Ectodermal cell (in vitro differentiated cells): Measurements from ENCODE around the gene PPIL4.
"Not testable (repeated sequence)": the region's sequence is repeated elsewhere in the genome, so short reads cannot be mapped to it uniquely, and the experiment has no call there.

Source experiments
- H3K27ac ChIP-seq: 2 replicates; pipeline ENCODE4 v1.7.0; 2013; ENCODE audit warnings: mild to moderate bottlenecking, low read depth, low read length; ENCODE audit not compliant: insufficient read depth, poor library complexity, severe bottlenecking
- H3K27me3 ChIP-seq: 2 replicates; pipeline ENCODE4 v1.7.0; 2013; ENCODE audit warnings: mild to moderate bottlenecking, low read length; ENCODE audit not compliant: insufficient read depth, control insufficient read depth, poor library complexity, severe bottlenecking
- H3K36me3 ChIP-seq: one replicate; pipeline ENCODE4 v1.7.0; 2013; ENCODE audit warnings: low read length; ENCODE audit not compliant: control insufficient read depth, insufficient read depth
- H3K4me1 ChIP-seq: one replicate; pipeline ENCODE4 v1.7.0; 2013; ENCODE audit warnings: low read length; ENCODE audit not compliant: control insufficient read depth, insufficient read depth
- H3K4me3 ChIP-seq: 2 replicates; pipeline ENCODE4 v1.7.0; 2013; ENCODE audit warnings: low read depth, low read length, control low read depth; ENCODE audit not compliant: insufficient read depth
- H3K9me3 ChIP-seq: 2 replicates; pipeline ENCODE4 v1.7.0; 2013; ENCODE audit warnings: mild to moderate bottlenecking, low read length, moderate library complexity; ENCODE audit not compliant: control insufficient read depth
- WGBS, 2 experiments: methylation state at CpG; one replicate each; pipeline ENCODE4 v1.1.7; 2013; ENCODE audit warnings: missing lambda C conversion rate in 2 of 2; 5-methylcytosine and 5-hydroxymethylcytosine counted together

PPIL4 gene

DNA sequence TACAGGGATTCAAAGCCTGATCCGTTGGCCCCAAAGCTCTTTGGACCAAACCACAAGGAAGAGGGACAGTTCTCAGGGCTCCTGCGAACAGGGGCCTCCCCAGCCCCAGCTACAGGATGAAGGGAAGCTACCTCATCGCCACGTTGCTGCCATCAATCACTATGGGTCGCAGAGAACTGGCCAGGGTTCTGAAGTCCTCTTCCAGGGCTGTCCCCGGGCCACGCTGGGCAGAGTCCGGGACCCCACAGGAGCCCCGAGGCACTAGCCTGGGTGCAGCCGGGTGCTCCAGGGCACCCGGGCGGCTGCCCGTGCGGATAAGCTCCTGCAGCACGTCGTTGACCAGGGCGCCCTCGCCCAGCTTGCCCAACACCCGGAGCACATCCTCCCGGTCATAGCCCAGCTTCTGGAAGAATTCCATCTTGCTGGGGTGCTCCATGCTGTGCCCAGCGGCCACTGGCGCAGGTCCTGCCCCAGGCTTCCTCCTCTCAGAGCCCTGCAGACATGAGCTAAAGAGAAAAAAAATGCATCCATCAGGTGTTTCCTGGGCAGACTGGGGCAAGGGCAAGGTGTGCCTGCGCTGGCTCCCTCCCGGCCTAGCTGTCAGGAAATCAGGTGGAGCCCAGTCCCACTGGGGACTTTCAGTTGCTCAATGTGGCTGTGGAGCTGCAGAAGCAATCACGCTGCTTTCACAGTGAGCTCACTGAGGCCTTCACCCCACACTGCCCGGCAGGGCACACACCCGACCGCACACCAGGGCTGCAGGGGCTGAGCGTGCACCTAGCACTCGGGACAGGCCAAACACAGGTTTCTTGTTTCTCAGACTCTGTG, 71.5 kb downstream of the PPIL4 start:
- H3K4me1 ChIP-seq, result no peaks in the 10 kb centered on the region
- H3K4me3 ChIP-seq, result no peak overlapping the region
- H3K27ac ChIP-seq, result no peak overlapping the region
- no peaks in the 10 kb centered on the region for H3K36me3 ChIP-seq
- 93 to 94% methylated on average over 30 of the region's 30 CpGs for WGBS, 2 experiments
- H3K27me3 ChIP-seq, result no peaks in the 10 kb centered on the region
- no peaks in the 10 kb centered on the region for H3K9me3 ChIP-seq

DNA sequence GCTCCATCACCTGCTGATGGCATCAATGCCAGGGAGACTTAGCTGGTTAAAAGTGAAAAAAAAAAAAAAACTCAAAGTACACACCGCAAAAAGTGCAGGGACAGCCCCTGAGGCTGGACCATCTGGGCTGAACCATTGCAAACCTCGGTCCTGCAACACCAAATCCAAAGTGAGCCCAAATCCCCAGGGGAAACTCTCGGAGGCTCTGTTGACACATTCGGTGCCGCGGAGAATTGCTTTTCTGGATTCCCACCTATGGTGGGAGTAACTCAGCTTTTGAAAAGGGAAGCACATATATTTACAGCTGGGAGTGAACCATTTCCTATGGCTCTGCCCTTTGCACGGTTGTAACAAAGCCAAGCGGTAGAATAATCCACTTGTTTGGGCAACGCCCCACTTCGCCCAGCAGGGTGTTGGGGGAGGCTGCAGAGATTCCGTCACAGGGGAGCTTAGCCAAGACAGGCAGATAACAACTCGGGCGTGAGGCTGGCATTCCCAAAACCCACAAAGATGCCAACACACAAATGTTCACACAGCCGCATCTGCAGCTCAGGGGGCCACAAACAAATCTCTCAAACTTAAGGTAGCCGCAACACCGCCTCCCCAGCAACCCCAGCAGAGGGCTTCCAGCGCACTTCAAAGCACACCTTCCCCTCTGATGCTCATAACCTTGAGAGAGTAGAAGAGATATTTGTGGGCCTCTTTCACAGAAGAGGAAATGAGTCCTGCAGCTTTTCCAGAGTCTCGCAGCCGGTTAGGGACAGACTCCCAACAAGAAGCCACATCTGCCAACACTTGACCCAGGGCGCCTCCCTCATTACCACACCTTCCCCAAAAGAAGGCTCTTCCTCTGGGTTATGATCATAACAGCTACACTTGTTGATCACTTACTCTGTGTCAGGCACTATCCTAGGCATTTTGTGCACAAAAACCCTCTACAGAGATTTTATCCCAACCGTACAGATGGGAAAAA, 72.5 kb downstream of the PPIL4 start:
- Histone ChIP-seq H3K27me3 (no peaks in the 10 kb centered on the region), H3K4me1 (no peaks in the 10 kb centered on the region), H3K9me3 (no peaks in the 10 kb centered on the region), H3K27ac (no peak overlapping the region), H3K4me3 (no peak overlapping the region), H3K36me3 (no peaks in the 10 kb centered on the region)
- WGBS, 2 experiments, result 78% methylated on average over 21 of the region's 21 CpGs

DNA sequence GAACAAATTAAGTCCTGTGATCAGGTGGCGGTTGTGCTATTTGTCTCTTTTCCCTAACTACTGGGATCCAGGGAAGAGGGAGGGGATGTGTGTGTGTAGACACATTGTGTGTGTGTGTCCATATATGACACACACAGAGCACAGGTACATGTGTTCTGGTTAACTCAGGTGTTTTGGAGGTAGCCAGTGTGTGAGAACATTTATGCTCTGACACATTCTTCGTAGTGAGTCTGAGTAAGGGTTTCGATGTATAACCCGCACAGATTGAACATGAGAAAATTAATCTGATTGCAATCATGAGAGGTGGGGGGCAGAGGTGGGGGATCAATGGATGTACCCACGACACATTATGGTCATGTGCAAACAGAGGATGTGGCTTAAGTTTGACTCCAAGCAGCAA, 73.6 kb downstream of the PPIL4 start:
- no peak overlapping the region for H3K4me3 ChIP-seq
- 94 to 95% methylated on average over 5 of the region's 5 CpGs for WGBS, 2 experiments
- no peaks in the 10 kb centered on the region for H3K4me1 ChIP-seq
- H3K27ac ChIP-seq, result no peak overlapping the region
- H3K27me3 ChIP-seq, result no peaks in the 10 kb centered on the region
- no peaks in the 10 kb centered on the region for H3K36me3 ChIP-seq
- H3K9me3 ChIP-seq, result no peaks in the 10 kb centered on the region

DNA sequence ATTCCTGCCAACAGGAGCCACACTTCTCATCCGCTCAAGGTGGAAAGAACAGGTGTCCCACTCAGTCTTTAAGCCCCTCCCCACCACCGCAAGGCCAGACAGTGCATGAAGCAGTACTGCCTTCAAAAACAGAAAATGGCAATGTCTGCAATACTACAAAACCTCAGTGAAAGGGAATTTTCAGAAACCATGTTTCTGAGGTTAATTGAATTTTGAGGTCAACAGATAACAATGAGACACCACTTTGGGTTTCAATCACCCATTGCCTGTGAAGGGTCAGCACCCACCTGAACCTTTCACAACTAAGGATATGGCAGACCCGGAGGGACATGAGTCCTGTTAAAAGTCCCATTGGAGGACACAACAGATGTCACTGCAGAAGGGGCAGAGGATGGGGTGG, 74.0 kb downstream of the PPIL4 start:
- 91 to 93% methylated on average over 3 of the region's 3 CpGs for WGBS, 2 experiments
- Histone ChIP-seq H3K9me3 (no peaks in the 10 kb centered on the region), H3K4me1 (no peaks in the 10 kb centered on the region), H3K36me3 (no peaks in the 10 kb centered on the region), H3K27me3 (no peaks in the 10 kb centered on the region), H3K27ac (no peak overlapping the region), H3K4me3 (no peak overlapping the region)

DNA sequence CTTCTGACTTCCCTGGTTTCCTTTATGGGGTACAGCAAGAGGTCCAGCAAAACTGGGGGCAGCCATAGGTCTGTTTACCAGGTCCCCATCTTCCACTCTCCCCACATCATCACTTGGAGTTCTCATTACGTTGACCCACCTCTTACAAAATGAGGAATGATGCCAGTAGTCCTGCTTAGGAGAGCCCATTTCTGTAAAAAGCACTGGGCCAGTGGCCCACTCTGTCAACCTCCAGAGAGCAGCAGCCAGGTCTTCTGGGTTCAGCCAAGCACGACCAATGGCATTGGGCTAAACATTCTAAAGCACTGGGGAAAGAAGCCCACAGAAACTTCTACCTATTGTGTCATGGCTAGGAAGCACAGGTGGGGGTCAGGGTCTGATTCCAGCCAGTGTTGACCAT, 74.9 kb downstream of the PPIL4 start:
- Histone ChIP-seq H3K36me3 (no peaks in the 10 kb centered on the region), H3K4me1 (no peaks in the 10 kb centered on the region), H3K9me3 (no peaks in the 10 kb centered on the region), H3K4me3 (no peak overlapping the region), H3K27ac (no peak overlapping the region), H3K27me3 (no peaks in the 10 kb centered on the region)
- 92 to 98% methylated on average over 2 of the region's 2 CpGs for WGBS, 2 experiments

DNA sequence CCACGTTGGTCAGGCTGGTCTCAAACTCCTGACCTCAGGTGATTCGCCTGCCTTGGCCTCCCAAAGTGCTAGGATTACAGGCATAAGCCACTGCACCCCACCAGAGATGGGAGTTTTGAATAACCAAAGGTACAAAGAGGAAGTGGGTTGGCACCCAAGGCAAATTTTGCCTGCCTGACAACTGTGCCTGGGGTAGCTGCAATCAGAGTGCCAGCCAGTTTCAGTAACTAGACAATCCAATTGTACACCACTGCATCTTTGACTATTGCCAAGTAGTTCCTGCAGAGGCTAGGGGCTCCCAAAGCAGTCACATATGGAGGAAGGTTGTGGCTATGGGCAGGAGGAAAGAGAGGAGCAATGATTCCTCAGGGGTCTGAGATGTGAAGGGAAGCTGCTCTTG, 77.7 kb downstream of the PPIL4 start:
- Histone ChIP-seq H3K27me3 (no peaks in the 10 kb centered on the region), H3K4me3 (no peak overlapping the region), H3K9me3 (no peaks in the 10 kb centered on the region), H3K36me3 (no peaks in the 10 kb centered on the region), H3K4me1 (no peaks in the 10 kb centered on the region), H3K27ac (no peak overlapping the region)
- WGBS, 2 experiments, result 84 to 90% methylated on average over 2 of the region's 2 CpGs

DNA sequence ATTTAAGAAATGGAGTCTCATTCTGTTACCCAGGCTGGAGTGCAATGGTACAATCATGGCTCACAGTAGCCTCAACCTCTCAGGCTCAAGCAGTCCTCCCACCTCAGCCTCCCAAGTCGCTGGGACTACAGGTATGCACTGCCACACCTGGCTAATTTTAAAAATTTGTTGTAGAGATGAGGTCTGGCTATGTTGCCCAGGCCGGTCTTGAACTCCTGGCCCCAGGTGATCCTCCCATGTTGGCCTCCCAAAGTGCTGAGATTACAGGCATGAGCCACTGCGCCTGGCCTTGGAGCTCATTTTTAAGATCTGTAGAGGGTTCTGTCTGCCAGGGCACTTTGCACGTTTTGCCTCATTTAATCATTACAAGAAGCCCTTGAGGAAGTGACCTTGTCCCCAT, 78.6 kb downstream of the PPIL4 start:
- H3K36me3 ChIP-seq, result no peaks in the 10 kb centered on the region
- H3K27ac ChIP-seq, result no peak overlapping the region
- no peaks in the 10 kb centered on the region for H3K9me3 ChIP-seq
- H3K4me1 ChIP-seq, result no peaks in the 10 kb centered on the region
- 89 to 92% methylated on average over 4 of the region's 4 CpGs for WGBS, 2 experiments
- H3K4me3 ChIP-seq, result no peak overlapping the region
- H3K27me3 ChIP-seq, result no peaks in the 10 kb centered on the region

DNA sequence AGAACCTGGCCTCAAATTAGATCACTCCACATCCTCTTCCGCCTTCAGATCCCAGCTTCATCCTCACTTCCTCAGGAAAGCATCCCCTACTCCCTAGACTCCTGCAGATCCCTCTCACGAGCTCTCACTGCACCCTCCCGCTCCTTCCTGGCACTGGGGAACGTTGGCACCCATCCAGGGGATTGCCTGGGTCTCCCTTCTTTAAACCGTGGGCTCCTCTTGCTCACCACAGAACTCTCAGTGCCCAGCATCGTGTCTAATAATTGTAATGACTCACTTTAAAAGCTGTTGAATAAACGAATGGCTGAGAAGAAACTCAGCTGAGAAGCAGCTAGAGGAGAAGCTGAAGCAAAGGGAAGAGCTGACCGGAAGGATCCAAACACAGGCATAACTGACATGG, 81.4 kb downstream of the PPIL4 start:
- H3K9me3 ChIP-seq, result no peaks in the 10 kb centered on the region
- no peak overlapping the region for H3K27ac ChIP-seq
- WGBS, 2 experiments, result 87 to 90% methylated on average over 8 of the region's 8 CpGs
- no peaks in the 10 kb centered on the region for H3K27me3 ChIP-seq
- H3K36me3 ChIP-seq, result no peaks in the 10 kb centered on the region
- H3K4me1 ChIP-seq, result no peaks in the 10 kb centered on the region
- no peak overlapping the region for H3K4me3 ChIP-seq

DNA sequence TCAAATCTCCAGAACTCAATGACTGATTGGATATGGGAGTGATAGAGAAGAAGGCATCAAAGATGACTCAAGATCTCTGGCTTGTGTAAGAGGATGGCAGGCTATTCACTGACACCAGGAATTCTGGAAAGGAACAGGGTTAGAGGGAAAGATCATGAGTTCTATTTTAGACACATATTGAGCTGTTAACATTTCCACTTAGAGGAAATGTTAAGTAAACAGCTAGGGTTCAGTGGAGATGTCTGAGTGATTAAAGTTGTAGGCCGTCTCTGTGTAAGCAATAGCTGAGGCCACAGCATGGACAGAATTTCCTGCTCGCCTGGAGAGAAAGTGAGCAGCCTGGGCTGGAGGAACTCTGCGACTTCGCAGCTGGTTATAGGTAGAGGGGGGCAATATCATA, 82.1 kb downstream of the PPIL4 start:
- H3K27me3 ChIP-seq, result no peaks in the 10 kb centered on the region
- WGBS, 2 experiments, result 90 to 94% methylated on average over 4 of the region's 4 CpGs

DNA sequence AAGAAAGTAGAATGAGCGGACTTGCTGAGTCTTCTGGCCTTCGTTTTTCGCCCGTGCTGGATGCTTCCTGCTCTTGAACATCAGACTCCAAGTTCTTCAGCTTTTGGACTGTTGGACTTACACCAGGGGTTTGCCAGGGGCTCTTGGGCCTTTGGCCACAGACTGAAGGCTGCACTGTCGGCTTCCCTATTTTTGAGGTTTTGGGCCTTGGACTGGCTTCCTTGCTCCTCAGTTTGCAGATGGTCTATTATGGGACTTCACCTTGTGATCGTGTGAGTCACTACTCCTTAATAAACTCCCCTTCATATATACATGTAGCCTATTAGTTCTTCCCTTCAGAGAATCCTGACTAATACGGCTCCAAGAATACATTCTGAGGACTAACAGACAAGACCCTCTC, 83.1 kb downstream of the PPIL4 start:
- not testable (repeated sequence) for H3K4me1 ChIP-seq, H3K36me3 ChIP-seq, H3K27ac ChIP-seq, H3K9me3 ChIP-seq, H3K4me3 ChIP-seq, H3K27me3 ChIP-seq
- WGBS, 2 experiments, result 92 to 95% methylated on average over 7 of the region's 7 CpGs

More for the DNA sequence above, 82.1 kb downstream of the PPIL4 start:
- Histone ChIP-seq H3K4me3 (no peak overlapping the region), H3K4me1 (no peaks in the 10 kb centered on the region), H3K36me3 (no peaks in the 10 kb centered on the region), H3K9me3 (no peaks in the 10 kb centered on the region), H3K27ac (no peak overlapping the region)
